Epithelial cell of proximal tubule (primary cell): Measurements from ENCODE around the gene DGUOK. TPM values are rescaled to one million over a fixed set of nuclear protein-coding genes. Genes with fewer than 3 reads are reported as not detected.

Experiments used
- DNase-seq: peaks from one replicate; pipeline ENCODE4 v3.0.0-alpha.2; 2011; ENCODE audit warnings: low read depth
- H3K4me3 ChIP-seq: 2 replicates; pipeline ENCODE4 v1.5.1; 2011; ENCODE audit warnings: low read depth, mild to moderate bottlenecking, low read length
- total RNA-seq: library from RNA; depleted of rRNA; stranded (reverse); fragments of >200 nt; gene quantifications from 2 replicates; pipeline ENCODE4 v1.2.3, GENCODE V29; 2015
- TF ChIP-seq, protein P1 (sequence below): conservative IDR thresholded peaks from 2 replicates; pipeline ENCODE4 v1.5.1; 2012; ENCODE audit warnings: low read depth, mild to moderate bottlenecking, low read length

The DGUOK gene
- total RNA-seq, 1 donor from 2014 or later: 65.6 TPM

DNA sequence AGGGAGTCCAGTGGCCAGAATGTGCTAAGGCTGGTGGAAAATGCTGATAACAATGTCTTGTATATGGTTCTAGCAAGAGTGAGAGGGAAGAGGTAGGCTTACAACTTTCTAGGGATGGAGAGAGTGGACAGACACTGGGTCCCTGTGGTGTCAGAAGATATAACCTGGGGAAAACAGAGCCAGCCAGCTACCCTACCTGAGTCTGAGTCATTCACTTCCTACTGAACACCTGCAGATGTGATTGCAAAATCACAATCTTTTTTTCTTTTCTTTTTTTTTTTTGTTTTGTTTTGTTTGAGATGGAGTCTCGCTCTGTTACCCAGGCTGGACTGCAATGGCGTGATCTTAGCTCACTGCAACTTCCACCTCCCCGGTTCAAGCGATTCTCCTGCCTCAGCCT is 65.4 kb downstream of the DGUOK start:
- TF ChIP-seq, protein P1, sequence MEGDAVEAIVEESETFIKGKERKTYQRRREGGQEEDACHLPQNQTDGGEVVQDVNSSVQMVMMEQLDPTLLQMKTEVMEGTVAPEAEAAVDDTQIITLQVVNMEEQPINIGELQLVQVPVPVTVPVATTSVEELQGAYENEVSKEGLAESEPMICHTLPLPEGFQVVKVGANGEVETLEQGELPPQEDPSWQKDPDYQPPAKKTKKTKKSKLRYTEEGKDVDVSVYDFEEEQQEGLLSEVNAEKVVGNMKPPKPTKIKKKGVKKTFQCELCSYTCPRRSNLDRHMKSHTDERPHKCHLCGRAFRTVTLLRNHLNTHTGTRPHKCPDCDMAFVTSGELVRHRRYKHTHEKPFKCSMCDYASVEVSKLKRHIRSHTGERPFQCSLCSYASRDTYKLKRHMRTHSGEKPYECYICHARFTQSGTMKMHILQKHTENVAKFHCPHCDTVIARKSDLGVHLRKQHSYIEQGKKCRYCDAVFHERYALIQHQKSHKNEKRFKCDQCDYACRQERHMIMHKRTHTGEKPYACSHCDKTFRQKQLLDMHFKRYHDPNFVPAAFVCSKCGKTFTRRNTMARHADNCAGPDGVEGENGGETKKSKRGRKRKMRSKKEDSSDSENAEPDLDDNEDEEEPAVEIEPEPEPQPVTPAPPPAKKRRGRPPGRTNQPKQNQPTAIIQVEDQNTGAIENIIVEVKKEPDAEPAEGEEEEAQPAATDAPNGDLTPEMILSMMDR: no peak
- no peak for DNase-seq
- H3K4me3 ChIP-seq: no peak overlapping the region

DNA sequence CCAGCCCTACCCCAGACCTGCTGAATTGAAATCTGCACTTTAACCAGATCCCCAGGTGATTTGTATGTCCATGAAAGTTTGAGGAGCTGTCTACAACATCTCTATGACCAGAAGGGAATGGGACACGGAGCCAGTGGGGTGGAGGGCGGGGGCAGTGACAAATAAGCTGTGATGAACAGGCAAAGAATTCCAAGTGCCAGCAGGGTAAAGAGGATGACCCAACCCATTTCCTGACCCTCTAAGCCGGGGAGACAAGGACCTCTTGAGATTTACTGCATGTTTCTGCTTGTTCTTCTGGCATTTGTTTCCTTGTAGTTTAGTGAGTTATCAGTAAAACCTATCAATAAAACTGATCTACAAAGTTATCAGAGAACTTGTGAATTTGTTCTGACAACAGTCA is 66.7 kb downstream of the DGUOK start:
- TF ChIP-seq, protein P1: no peak
- H3K4me3 ChIP-seq: no peak overlapping the region
- no peak for DNase-seq

DNA sequence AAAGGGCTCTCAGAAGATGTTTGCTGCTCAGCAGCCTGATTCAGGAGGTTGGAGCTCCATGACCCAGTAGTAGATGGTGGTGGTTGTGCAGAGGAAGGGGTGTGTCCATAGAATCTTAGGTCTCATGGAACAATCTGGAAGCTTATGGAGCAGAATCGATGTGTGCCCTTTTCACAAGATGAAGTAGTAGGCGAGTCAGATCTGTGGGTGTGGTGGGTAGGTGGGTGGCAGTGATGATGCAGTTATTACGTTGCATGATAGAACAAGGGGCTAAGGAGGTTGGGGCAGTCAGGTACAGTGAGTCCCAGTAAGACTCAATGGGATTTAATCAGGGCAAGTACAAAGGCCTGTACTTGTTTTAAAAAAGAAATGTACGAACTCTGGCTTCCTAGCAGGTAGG is 67.1 kb downstream of the DGUOK start:
- no peak overlapping the region for H3K4me3 ChIP-seq
- no peak for DNase-seq
- TF ChIP-seq, protein P1: no peak

GRCh38 chr2:73994178-73994831 is 67.6 kb downstream of the DGUOK start:
- no peak for DNase-seq
- TF ChIP-seq, protein P1: no peak
- H3K4me3 ChIP-seq: no peak overlapping the region

- no peak for DNase-seq
- TF ChIP-seq, protein P1: no peak
- no peak overlapping the region for H3K4me3 ChIP-seq
These were observed 69.1 kb downstream of the DGUOK start for GRCh38 chr2:73995810-73996209.

DNA sequence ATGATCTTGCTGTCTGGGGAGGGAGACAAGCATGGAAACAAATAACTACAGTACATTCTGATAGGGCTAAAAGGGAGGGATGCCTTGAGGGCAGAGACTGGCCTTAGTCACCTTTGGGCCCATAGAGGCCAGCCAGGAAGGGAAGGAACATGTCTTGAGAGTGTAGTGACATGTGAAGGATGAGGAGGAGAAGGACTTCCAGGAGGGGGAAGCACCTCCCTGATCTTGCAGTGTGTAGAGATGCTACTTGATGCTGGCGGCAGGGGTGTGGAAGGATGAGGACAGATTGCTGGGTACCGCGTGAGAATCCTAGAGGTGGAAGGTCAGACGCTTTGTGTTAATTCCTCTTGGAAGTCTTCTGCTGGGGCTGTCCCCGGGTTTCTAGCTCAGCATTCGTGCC is 71.1 kb downstream of the DGUOK start:
- no peak for DNase-seq
- no peak overlapping the region for H3K4me3 ChIP-seq
- TF ChIP-seq, protein P1: no peak

DNA sequence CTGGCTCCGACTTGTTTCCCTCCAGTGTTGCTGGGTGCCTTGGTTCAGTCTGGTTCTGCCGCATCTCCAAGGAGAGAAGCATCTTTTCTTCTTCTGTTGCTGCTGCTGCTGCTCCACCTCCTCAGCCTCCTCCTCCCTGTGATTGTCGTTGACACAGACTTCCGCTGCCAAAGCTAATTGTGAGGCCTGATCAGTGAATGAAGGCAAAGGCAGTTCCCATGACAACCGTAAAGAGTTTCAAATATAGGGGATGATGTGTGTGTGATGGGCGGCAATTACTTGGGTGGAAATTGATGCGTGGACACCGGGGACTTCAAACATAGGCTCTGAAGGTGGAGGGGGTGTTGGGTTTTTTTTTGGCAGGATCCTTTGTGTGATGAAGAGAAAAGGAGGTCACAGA is 71.8 kb downstream of the DGUOK start:
- no peak for DNase-seq
- TF ChIP-seq, protein P1: no peak
- no peak overlapping the region for H3K4me3 ChIP-seq
